SK-N-MC (cell line): ENCODE results near the gene ABHD2.

Experiments used
- EZH2 ChIP-seq: fragments of 200-600 bp; sonication (generic); IDR thresholded peaks from one replicate; pipeline ENCODE4 v1.6.1; 2017; ENCODE audit warnings: antibody characterized with exemption
- POLR2AphosphoS5 ChIP-seq: IDR thresholded peaks from 2 replicates; pipeline ENCODE4 v1.6.1; 2012; ENCODE audit warnings: mild to moderate bottlenecking, low read depth, low read length, borderline replicate concordance

DNA sequence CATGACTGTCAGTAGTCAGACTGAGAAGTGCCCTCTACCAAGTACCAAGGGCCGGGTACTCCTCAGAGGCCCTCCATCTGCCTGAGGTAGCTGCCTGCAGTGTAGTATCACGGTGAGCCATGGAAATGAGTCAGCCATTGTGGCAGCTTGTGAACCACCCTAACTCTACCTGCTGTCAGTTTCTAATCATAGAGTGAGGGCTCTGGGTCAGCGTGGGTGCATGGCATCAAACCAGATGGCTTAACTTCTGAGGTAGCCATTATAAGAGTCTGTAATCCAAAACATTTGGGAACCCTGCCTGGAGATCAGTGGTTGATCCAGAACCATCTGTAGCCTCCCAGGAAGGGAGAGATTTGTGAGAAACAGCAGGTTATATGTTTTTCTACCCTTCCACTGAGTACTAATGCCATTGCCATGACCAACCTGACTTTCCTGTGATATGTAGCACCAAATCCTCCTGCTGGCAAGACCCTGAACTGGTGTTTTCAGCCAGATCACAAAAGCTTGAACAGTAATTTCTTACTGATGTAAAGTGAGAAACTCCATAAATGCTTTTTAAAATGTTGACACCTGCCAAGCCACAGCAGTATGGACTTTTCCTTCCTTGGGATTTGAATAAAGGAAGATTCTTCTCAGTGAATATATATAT is 38.9 kb downstream of the ABHD2 start:
- no peak for TF ChIP-seq POLR2AphosphoS5
- no peak for TF ChIP-seq EZH2
